ENCODE measurements around the gene INPP4B.
A peak's percentile ranks its signal among the peaks of the same experiment; 100 is the strongest.

The INPP4B gene

DNA sequence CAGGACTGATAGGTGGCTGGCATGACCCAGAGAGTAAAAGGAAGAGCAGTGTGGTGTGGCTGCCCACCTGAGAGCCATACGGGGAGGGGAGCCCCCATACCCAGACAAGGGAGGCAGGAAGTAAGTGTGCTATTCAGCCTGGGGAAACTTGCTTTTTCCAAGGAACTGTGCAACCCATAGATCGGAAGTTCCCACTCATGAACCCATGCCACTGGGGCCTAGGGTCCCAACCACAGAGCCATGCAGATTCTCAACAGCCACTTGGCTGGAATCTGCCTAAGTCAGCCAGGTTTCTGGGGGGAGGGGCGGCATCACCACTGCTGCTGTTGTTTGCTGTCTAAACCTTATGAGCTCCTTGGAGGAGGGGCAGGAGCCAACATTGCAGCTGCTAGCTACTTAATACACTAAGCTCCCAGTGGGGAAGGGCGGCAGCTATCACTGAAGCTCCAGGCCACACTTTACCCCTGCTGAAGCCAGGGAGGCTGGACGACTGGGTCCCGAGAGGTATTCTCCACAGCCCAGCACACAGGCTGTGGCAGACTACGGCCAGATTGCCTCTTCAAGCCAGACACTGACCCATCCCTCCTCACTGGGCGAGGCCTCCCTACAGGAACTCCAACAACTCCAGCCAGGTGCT lies 410.4 kb downstream of the INPP4B start:
- H3K4me3 Mint-ChIP-seq = no peak overlapping the region
- no peaks in the 10 kb centered on the region for H3K27me3 Mint-ChIP-seq (ENCODE audit: low read depth)
- peaks cover 13% of the 10 kb centered on the region for H3K4me1 Mint-ChIP-seq
- H3K27ac Mint-ChIP-seq = peak overlapping the region in 1 of 3 experiments; percentile 20
- H3K36me3 Mint-ChIP-seq (ENCODE audit: low read depth) = no peaks in the 10 kb centered on the region
- H3K9me3 Mint-ChIP-seq = peaks cover 24% of the 10 kb centered on the region
- TF ChIP-seq, protein P1, sequence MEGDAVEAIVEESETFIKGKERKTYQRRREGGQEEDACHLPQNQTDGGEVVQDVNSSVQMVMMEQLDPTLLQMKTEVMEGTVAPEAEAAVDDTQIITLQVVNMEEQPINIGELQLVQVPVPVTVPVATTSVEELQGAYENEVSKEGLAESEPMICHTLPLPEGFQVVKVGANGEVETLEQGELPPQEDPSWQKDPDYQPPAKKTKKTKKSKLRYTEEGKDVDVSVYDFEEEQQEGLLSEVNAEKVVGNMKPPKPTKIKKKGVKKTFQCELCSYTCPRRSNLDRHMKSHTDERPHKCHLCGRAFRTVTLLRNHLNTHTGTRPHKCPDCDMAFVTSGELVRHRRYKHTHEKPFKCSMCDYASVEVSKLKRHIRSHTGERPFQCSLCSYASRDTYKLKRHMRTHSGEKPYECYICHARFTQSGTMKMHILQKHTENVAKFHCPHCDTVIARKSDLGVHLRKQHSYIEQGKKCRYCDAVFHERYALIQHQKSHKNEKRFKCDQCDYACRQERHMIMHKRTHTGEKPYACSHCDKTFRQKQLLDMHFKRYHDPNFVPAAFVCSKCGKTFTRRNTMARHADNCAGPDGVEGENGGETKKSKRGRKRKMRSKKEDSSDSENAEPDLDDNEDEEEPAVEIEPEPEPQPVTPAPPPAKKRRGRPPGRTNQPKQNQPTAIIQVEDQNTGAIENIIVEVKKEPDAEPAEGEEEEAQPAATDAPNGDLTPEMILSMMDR (IDR thresholded peaks at IDR 0.05; ENCODE audit: unreplicated experiment in 3 of 3) = no peak

DNA sequence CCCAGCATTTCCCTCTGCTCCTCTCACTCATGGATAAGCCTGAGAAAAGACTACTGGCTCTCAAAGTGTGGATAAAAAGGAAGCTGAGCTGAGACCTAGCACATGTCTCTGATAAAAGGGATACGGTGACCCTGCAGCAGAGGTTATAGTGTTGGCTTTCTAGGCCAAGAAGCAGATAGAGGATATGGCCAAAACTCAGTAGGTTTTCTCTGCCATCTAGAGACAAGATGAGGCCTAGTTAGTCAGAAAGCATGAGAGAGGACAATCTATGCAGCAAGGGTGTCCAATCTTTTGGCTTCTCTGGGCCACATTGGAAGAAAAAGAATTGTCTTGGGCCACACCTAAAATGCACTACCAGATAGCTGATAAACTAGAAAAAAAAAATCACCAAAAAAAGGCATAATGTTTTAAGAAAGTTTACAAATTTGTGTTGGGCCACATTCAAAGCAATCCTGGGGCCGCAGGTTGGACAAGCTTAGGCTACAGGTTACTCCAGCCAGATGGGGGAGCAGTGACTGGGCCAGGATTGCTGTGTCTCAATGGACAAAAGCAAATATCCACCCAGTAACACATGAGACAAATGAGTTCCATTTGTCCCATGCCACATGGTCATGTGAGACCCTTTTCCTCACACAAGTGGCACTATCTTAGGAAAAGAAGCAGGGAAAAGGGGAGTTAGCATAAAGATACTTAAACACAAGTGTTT lies 411.4 kb downstream of the INPP4B start:
- H3K27me3 Mint-ChIP-seq (ENCODE audit: low read depth) = no peaks in the 10 kb centered on the region
- no peaks in the 10 kb centered on the region for H3K36me3 Mint-ChIP-seq (ENCODE audit: low read depth)
- TF ChIP-seq, protein P1 (IDR thresholded peaks at IDR 0.05; ENCODE audit: unreplicated experiment in 3 of 3) = no peak
- H3K4me1 Mint-ChIP-seq = peaks cover 13% of the 10 kb centered on the region
- H3K27ac Mint-ChIP-seq = no peak overlapping the region
- H3K4me3 Mint-ChIP-seq = no peak overlapping the region
- peaks cover 24% of the 10 kb centered on the region for H3K9me3 Mint-ChIP-seq

DNA sequence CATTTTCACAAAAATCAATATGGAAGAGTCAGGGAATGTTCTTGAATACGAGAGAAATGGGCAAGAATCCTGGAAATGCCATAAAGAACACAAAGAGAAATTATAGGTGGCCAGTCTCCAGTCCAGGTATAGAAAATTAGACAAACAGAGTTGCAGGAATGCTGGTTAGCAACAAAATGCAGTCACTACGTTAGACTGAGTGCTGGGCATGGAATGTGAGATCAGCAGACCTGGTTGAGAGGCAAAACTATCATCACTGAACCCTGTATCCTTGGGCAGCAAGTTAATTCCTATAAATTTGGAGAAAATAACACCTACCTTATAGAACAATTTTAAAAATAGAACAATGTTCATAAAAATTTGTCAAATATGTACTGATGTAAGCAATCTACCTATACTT lies 417.4 kb downstream of the INPP4B start:
- TF ChIP-seq, protein P1 (IDR thresholded peaks at IDR 0.05; ENCODE audit: unreplicated experiment in 3 of 3) = no peak
- no peak overlapping the region for H3K27ac Mint-ChIP-seq
- no peaks in the 10 kb centered on the region for H3K9me3 Mint-ChIP-seq
- H3K4me1 Mint-ChIP-seq = no peaks in the 10 kb centered on the region
- peaks cover 5% of the 10 kb centered on the region for H3K27me3 Mint-ChIP-seq (ENCODE audit: low read depth)
- no peak overlapping the region for H3K4me3 Mint-ChIP-seq
- no peaks in the 10 kb centered on the region for H3K36me3 Mint-ChIP-seq (ENCODE audit: low read depth)

DNA sequence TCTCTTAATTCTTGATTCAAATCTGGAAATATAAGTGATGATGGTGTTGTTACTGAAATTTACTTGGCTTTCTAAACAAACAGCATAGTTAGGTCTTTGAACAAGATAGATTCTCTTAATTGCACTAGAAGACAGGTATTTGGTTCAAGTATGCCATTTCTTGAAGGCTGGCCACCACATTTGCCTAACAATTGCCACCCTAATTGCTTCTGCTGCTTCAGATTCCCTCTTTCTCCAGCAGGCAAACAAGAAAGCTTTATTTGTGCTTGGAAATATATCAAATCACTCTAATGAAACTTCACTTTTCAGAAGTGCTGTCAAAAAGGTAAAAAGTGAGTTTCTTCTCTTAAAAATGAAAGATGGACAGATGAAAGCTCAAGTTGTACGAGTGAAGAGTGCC lies 418.6 kb downstream of the INPP4B start:
- H3K4me3 Mint-ChIP-seq = no peak overlapping the region
- H3K27me3 Mint-ChIP-seq (ENCODE audit: low read depth) = peaks cover 5% of the 10 kb centered on the region
- H3K4me1 Mint-ChIP-seq = no peaks in the 10 kb centered on the region
- H3K36me3 Mint-ChIP-seq (ENCODE audit: low read depth) = no peaks in the 10 kb centered on the region
- H3K9me3 Mint-ChIP-seq = no peaks in the 10 kb centered on the region
- H3K27ac Mint-ChIP-seq = no peak overlapping the region
- TF ChIP-seq, protein P1 (IDR thresholded peaks at IDR 0.05; ENCODE audit: unreplicated experiment in 3 of 3) = no peak

DNA sequence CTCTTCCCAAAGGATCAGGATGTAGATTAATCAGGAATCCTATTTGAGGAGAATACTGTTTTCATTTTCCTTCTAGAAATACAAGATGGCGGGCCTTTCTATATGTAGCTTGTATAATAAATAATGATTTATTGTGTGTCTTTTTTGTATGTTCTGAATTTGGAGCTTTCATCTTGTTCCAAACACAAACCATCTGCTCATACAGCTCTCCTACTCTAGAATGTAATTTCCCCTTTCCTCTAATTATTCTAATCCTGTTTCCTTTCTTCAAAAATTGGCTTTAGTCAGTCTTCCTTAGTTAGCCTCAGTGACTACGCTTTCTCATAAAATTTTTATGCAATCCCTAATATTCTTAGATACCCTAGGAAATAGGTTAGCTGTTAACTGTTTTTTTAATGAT lies 422.2 kb downstream of the INPP4B start:
- Mint-ChIP-seq H3K36me3 (ENCODE audit: low read depth) (no peaks in the 10 kb centered on the region), H3K27ac (peak overlapping the region; percentile 22 to 91 (median 35))

More for the DNA sequence above, 422.2 kb downstream of the INPP4B start:
- Mint-ChIP-seq H3K4me1 (no peaks in the 10 kb centered on the region), H3K9me3 (no peaks in the 10 kb centered on the region), H3K4me3 (no peak overlapping the region), H3K27me3 (ENCODE audit: low read depth) (peaks cover 5% of the 10 kb centered on the region)
- TF ChIP-seq, protein P1 (IDR thresholded peaks at IDR 0.05; ENCODE audit: unreplicated experiment in 3 of 3) = no peak

All from nephron (organoid).